Brain microvascular endothelial cell (primary cell): ENCODE results near the gene KCNAB3.
"Not testable (repeated sequence)": the region's sequence is repeated elsewhere in the genome, so short reads cannot be mapped to it uniquely, and the experiment has no call there.

Experiments
- DNase-seq: peaks from one replicate; pipeline ENCODE4 v3.0.0-alpha.2; 2020
- H3K27ac ChIP-seq: fragments of 250-450 bp; sonication (Bioruptor Pico); 2 replicates; pipeline ENCODE4 v1.5.1; 2020; ENCODE audit warnings: mild to moderate bottlenecking, moderate library complexity
- H3K27me3 ChIP-seq: fragments of 250-450 bp; sonication (Bioruptor Pico); replicated peaks from 2 replicates; pipeline ENCODE4 v1.5.1; 2020; ENCODE audit warnings: mild to moderate bottlenecking
- H3K36me3 ChIP-seq: fragments of 250-450 bp; sonication (Bioruptor Pico); replicated peaks from 2 replicates; pipeline ENCODE4 v1.5.1; 2020; ENCODE audit warnings: mild to moderate bottlenecking
- H3K4me3 ChIP-seq: 2 replicates; pipeline ENCODE4 v1.5.1; 2011; ENCODE audit warnings: low read depth, mild to moderate bottlenecking, control low read depth, low read length, moderate library complexity
- in situ Hi-C: cut with HindIII; loops from 2 replicates; pipeline ENCODE4 v1.10.0; 2017; ENCODE audit warnings: low sequenced_read_pairs, low pct_ligation_motif_present
- TF ChIP-seq, protein P1 (sequence below): IDR thresholded peaks from 2 replicates; pipeline ENCODE4 v1.5.1; 2011; ENCODE audit warnings: low read depth, mild to moderate bottlenecking, moderate library complexity, low read length, control low read depth, inconsistent platforms; ENCODE audit errors: missing control alignments

KCNAB3 gene

DNA sequence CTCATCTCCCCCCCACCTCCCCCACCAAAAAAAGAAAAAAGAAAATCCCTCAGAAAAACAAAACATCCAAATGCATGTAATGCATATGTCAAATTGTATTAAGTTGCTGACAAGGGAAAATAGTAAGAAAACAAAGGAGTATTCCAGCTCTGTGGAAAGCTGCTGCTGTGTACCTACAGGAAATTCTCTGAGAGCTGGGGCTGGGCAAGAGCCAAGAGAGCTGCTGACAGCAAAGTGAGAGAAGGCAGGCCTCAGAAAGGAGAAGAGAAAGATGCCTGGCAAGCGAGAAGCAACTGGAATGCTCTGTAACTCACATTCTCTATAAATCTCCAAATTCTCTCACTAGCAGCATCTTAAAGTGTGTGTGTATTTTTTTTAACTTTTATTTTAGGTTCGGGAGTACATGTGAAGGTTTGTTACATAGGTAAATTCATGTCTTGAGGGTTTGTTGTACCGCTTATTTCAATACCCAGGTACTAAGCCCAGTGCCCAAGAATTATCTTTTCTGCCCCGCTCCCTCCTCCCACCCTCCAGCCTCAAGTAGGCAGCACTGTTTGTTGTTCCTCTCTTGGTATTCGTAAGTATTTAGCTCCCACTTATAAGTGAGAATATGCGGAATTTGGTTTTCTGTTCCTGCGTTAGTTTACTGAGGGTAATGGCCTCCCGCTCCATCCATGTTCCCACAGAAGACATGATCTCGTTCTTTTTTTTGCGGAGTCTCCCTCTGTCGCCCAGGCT, 26.7 kb upstream of the KCNAB3 start:
- DNase-seq: no peak
- TF ChIP-seq, protein P1, sequence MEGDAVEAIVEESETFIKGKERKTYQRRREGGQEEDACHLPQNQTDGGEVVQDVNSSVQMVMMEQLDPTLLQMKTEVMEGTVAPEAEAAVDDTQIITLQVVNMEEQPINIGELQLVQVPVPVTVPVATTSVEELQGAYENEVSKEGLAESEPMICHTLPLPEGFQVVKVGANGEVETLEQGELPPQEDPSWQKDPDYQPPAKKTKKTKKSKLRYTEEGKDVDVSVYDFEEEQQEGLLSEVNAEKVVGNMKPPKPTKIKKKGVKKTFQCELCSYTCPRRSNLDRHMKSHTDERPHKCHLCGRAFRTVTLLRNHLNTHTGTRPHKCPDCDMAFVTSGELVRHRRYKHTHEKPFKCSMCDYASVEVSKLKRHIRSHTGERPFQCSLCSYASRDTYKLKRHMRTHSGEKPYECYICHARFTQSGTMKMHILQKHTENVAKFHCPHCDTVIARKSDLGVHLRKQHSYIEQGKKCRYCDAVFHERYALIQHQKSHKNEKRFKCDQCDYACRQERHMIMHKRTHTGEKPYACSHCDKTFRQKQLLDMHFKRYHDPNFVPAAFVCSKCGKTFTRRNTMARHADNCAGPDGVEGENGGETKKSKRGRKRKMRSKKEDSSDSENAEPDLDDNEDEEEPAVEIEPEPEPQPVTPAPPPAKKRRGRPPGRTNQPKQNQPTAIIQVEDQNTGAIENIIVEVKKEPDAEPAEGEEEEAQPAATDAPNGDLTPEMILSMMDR: no peak
- in situ Hi-C loops: no loop called here
- Histone ChIP-seq H3K36me3 (no peaks in the 10 kb centered on the region), H3K27ac (no peak overlapping the region), H3K27me3 (no peaks in the 10 kb centered on the region), H3K4me3 (no peak overlapping the region)

DNA sequence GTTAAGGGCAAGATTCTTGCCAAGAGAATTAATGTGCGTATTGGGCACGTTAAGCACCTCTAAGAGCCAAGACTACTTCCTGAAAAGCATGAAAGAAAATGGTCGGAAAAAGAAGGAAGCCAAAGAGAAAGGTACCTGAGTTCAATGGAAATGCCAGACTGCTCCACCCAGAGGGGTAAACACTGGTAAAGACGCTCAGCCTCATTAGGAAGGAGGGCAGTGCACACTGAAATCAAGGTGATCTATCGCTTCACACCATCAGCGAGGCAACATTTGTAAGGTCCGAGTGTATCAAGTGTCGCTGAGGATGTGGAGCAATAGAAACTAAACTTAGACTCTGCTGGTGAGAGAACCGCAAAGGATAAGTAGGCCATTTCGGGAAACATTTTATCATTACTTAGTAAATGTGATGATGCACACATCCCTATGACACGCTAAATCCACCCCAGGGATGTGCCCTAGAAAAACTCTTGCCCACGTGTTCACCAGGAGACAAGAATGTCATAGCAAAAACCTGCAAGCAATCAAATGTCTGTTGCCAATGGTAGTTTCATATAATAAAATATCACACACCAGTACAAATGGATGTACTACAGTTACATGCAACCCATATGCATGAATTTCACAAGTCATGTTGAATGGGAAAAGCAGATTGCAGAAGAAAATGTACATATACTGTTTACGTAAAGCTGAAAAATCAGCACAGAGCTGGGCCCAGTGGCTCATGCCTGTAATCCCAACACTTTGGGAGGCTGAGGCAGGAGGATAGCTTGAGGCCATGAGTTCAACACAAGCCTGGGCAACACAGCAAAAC, 26.0 kb upstream of the KCNAB3 start:
- no peak for DNase-seq
- TF ChIP-seq, protein P1: no peak
- H3K36me3 ChIP-seq: no peaks in the 10 kb centered on the region
- in situ Hi-C loops: no loop called here
- no peaks in the 10 kb centered on the region for H3K27me3 ChIP-seq
- H3K27ac ChIP-seq: no peak overlapping the region
- no peak overlapping the region for H3K4me3 ChIP-seq

DNA sequence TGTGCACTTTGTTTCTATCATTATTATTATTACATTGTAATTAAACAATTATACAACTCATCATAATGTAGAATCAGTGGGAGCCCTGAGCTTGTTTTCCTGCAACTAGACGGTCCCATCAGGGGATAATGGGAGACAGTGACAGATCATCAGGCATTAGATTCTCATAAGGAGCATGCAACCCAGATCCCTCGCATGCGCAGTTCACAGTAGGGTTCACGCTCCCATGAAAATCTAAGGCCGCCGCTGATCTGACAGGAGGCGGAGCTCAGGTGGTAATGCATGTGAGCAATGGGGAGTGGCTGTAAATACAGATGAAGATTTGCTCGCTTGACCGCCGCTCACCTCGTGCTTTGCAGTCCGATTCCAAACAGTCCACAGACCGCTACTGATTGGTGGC, 23.6 kb upstream of the KCNAB3 start:
- DNase-seq, H3K36me3 ChIP-seq, in situ Hi-C loops, H3K27me3 ChIP-seq, H3K27ac ChIP-seq, H3K4me3 ChIP-seq: not testable (repeated sequence)

DNA sequence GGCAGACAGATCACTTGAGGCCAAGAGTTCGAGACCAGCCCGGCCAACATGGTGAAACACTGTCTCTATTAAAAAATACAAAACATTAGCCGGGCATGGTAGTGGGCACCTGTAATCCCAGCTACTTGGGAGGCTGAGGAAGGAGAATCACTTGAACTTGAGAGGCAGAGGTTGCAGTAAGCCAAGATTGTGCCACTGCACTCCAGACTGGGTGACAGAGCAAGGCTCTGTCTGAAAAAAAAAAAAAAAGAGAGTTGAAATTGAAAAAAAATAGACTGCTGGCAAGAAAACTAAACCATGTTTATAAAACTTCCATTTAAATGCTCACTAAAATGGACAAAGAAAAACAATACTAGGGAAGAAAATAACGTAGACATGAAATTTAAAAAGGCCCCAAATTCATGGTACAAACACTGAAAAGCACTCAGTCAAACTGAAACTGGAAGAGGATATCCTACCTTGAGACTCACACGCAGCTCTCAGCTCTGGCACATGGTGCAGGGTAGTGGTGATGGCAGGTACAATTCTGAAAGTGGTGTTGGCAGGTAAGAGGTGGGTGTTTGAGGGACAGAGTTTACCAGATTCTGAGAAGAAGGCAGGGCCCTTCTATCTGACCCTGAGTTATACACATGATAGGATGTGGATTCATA, 21.6 kb upstream of the KCNAB3 start:
- Histone ChIP-seq H3K4me3 (no peak overlapping the region), H3K36me3 (peaks cover 24% of the 10 kb centered on the region), H3K27me3 (no peaks in the 10 kb centered on the region), H3K27ac (no peak overlapping the region)
- in situ Hi-C loops: no loop called here
- TF ChIP-seq, protein P1: no peak
- no peak for DNase-seq

DNA sequence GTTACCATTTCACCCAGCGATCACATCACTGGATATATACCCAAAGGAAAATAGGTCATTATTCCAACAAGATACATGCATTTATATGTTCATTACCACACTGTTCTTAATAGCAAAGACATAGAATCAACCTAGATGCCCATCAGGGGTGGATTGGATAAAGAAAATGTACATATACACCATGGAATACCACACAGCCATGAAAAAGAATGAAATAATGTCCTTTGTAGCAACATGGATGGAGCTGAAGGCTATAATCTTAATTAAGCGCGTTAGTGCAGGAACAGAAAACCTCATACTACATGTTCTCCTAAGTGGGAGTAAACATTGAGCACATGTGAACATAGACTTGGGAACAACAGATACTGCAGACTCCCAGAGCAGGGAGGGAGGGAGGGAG, 20.9 kb upstream of the KCNAB3 start:
- in situ Hi-C loops: no loop called here
- peaks cover 31% of the 10 kb centered on the region for H3K36me3 ChIP-seq
- TF ChIP-seq, protein P1: no peak

DNA sequence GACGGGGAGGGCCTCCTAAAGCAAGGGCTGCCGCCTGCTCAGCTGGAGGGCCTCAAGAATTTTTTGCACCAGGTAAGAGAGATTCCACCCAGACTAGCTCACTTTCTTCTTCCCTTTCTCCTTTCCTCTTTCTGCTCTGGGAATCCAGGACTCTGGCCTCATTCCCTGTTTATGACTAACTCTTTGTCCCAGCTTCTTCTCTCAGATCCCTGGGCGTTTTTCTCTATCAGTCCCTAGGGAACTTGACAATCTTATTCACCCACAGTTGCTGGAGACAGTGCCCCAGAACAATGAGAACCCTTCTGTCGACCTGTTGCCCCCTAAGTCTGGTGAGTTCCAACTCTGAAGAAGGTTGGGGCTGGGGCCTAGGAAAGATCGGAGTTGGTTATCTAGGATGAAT, 18.0 kb upstream of the KCNAB3 start:
- no peak overlapping the region for H3K27ac ChIP-seq
- no peaks in the 10 kb centered on the region for H3K27me3 ChIP-seq
- H3K36me3 ChIP-seq: peaks cover 55% of the 10 kb centered on the region
- no peak for DNase-seq
- in situ Hi-C loops: no loop called here
- TF ChIP-seq, protein P1: no peak
- no peak overlapping the region for H3K4me3 ChIP-seq

More for the DNA sequence above, 20.9 kb upstream of the KCNAB3 start:
- DNase-seq: no peak
- Histone ChIP-seq H3K4me3 (no peak overlapping the region), H3K27me3 (no peaks in the 10 kb centered on the region), H3K27ac (no peak overlapping the region)
